Stimulated activated CD8-positive, alpha-beta memory T cell treated with anti-CD3 and anti-CD28 coated beads, Interleukin-4, amount 100 ng/mL, for 4 hours (primary cell): ENCODE measurements around the gene SLC30A3.

Experiments used
- DNase-seq, 2 donors: peaks; one replicate each; pipeline ENCODE4 v3.0.0-alpha.2; 2020; ENCODE audit warnings: low read depth in 2 of 2, low spot score in 1 of 2

SLC30A3 gene

GRCh38 chr2:27261241-27261925 is 1.5 kb downstream of the SLC30A3 start:
- DNase-seq = no peak

- no peak for DNase-seq
Observed at GRCh38 chr2:27258051-27258450, 4.8 kb downstream of the SLC30A3 start.

GRCh38 chr2:27256855-27257454 is 5.9 kb downstream of the SLC30A3 start:
- no peak for DNase-seq

- DNase-seq = no peak
Observed at GRCh38 chr2:27255660-27256059, 7.2 kb downstream of the SLC30A3 start.

- no peak for DNase-seq
Observed at GRCh38 chr2:27255187-27255586, 7.7 kb downstream of the SLC30A3 start.

- DNase-seq = no peak
Observed at GRCh38 chr2:27251766-27252165, 11.1 kb downstream of the SLC30A3 start.

- DNase-seq = no peak
Observed at GRCh38 chr2:27250652-27251379, 12.0 kb downstream of the SLC30A3 start.

GRCh38 chr2:27249891-27250651 is 12.8 kb downstream of the SLC30A3 start:
- DNase-seq = no peak

- no peak for DNase-seq
Observed at GRCh38 chr2:27249159-27249890, 13.5 kb downstream of the SLC30A3 start.

- no peak for DNase-seq
Observed at GRCh38 chr2:27247893-27248292, 15.0 kb downstream of the SLC30A3 start.

- DNase-seq = no peak
Observed at GRCh38 chr2:27245626-27246025, 17.2 kb downstream of the SLC30A3 start.

GRCh38 chr2:27245116-27245515 is 17.7 kb downstream of the SLC30A3 start:
- no peak for DNase-seq

GRCh38 chr2:27243391-27244130 is 19.3 kb downstream of the SLC30A3 start:
- no peak for DNase-seq

- no peak for DNase-seq
Observed at GRCh38 chr2:27242614-27242951, 20.3 kb downstream of the SLC30A3 start.

- no peak for DNase-seq
Observed at GRCh38 chr2:27241761-27242613, 20.9 kb downstream of the SLC30A3 start.

GRCh38 chr2:27240406-27240805 is 22.4 kb downstream of the SLC30A3 start:
- DNase-seq = no peak

GRCh38 chr2:27238976-27239375 is 23.9 kb downstream of the SLC30A3 start:
- DNase-seq = no peak

GRCh38 chr2:27237341-27237945 is 25.4 kb downstream of the SLC30A3 start:
- DNase-seq = no peak

- no peak for DNase-seq
Observed at GRCh38 chr2:27236626-27237025, 26.2 kb downstream of the SLC30A3 start.
